Ovary (tissue), 9 donors: ENCODE measurements around the gene UBQLN1. TPM values are rescaled to one million over a fixed set of nuclear protein-coding genes. Genes with fewer than 3 reads are reported as not detected.
"Not testable (repeated sequence)": the region's sequence is repeated elsewhere in the genome, so short reads cannot be mapped to it uniquely, and the experiment has no call there.

Experiments used
- DNase-seq, 5 donors: peaks; one replicate each; pipeline ENCODE4 v3.0.0-alpha.2; 2019 to 2020
- H3K27ac ChIP-seq, 2 donors: fragments of 200-600 bp; one replicate each; pipeline versions ENCODE4 v1.5.1 to v1.8.0; 2019 to 2022
- H3K27me3 ChIP-seq: fragments of 200-600 bp; one replicate; pipeline ENCODE4 v1.8.0; 2022
- H3K36me3 ChIP-seq: fragments of 200-600 bp; sonication (generic); one replicate; pipeline ENCODE4 v1.5.1; 2019
- H3K4me1 ChIP-seq: one replicate; pipeline ENCODE4 v1.8.1; 2013; ENCODE audit warnings: mild to moderate bottlenecking, moderate library complexity; ENCODE audit not compliant: insufficient read depth
- H3K4me3 ChIP-seq: fragments of 200-600 bp; sonication (generic); one replicate; pipeline ENCODE4 v1.5.1; 2017
- H3K9me3 ChIP-seq, 2 donors: fragments of 200-600 bp in 1 of 2; sonication (generic) in 1 of 2; one replicate each; pipeline versions ENCODE4 v1.5.1 to v1.8.1; 2013 to 2019; ENCODE audit warnings: mild to moderate bottlenecking in 1 of 2, moderate library complexity in 1 of 2
- EP300 ChIP-seq: sonication (generic); formaldehyde crosslinking; IDR thresholded peaks from one replicate; pipeline ENCODE4 v1.6.1; 2017; ENCODE audit warnings: antibody characterized with exemption
- POLR2A ChIP-seq: fragments of 450-650 bp; IDR thresholded peaks from one replicate; pipeline ENCODE4 v1.6.1; 2017; ENCODE audit warnings: antibody characterized with exemption, mild to moderate bottlenecking, moderate library complexity
- WGBS, 3 donors: extraction: QIAGEN DNeasy Blood & Tissue Kit in 1 of 3; methylation state at CpG; one replicate each; pipeline versions ENCODE4 v1.1.5 to v1.1.7; 2013 to 2017; 5-methylcytosine and 5-hydroxymethylcytosine counted together
- intact Hi-C, 4 donors: fragments of 100-400 bp; cut with DNase I; formaldehyde crosslinking; loops; one replicate each; pipeline versions ENCODE4 v1.11.0 to v1.15.1; 2022 to 2023
- polyA plus RNA-seq, 2 donors: library from polyadenylated mRNA; stranded (reverse); fragments of 200-250 nt in 1 of 2; fragments of 350-450 nt in 1 of 2; fragmentation: Illumina TruSeq in 1 of 2; extraction: RNeasy Lipid Tissue Mini Kit (QIAGEN cat#74804) in 1 of 2; gene quantifications; one replicate each; pipeline ENCODE4 v1.2.3, GENCODE V29; 2013 to 2014
- total RNA-seq, 7 donors: library from RNA; depleted of rRNA in 2 of 7; stranded (reverse); fragments of >200 nt in 2 of 7; fragmentation: NEBNext Ultra II Directional in 3 of 7; extraction: Animal tissue kit (Norgen Biotek cat#: 25700) in 3 of 7; gene quantifications; one replicate each; pipeline versions ENCODE4 v1.1.0 to v1.2.4, GENCODE V29; 2016 to 2023
- TF ChIP-seq, protein P1 (sequence below), 3 donors: fragments of 450-650 bp in 2 of 3; fragments of 200-600 bp in 1 of 3; IDR thresholded peaks; one replicate each; pipeline versions ENCODE4 v1.5.1 to v1.8.0; 2016 to 2022; ENCODE audit warnings: antibody characterized with exemption in 3 of 3, mild to moderate bottlenecking in 1 of 3
- donor health status: DM: no; HTN: no; CAD: no; lungs with moderate emphysema.
- donor health status: DM: no; HTN: no; CAD: no.
- donor health status: Bipolar disorder and iron deficiency.
- donor health status: DM: yes; HTN: yes; CAD: no.
- donor health status: DM: no; HTN: no; CAD: no.
- donor health status: DM: yes; HTN: yes; CAD: no.

The UBQLN1 gene
- total and polyA plus RNA-seq, 9 donors: 28.2 to 105 (median 82.3) TPM

- intact Hi-C loops: no loop called here
- 93 to 97% (median 96%) methylated on average over 4 of the region's 4 CpGs for WGBS, 3 donors
Observed at GRCh38 chr9:83733739-83734138, 26.0 kb upstream of the UBQLN1 start.

DNA sequence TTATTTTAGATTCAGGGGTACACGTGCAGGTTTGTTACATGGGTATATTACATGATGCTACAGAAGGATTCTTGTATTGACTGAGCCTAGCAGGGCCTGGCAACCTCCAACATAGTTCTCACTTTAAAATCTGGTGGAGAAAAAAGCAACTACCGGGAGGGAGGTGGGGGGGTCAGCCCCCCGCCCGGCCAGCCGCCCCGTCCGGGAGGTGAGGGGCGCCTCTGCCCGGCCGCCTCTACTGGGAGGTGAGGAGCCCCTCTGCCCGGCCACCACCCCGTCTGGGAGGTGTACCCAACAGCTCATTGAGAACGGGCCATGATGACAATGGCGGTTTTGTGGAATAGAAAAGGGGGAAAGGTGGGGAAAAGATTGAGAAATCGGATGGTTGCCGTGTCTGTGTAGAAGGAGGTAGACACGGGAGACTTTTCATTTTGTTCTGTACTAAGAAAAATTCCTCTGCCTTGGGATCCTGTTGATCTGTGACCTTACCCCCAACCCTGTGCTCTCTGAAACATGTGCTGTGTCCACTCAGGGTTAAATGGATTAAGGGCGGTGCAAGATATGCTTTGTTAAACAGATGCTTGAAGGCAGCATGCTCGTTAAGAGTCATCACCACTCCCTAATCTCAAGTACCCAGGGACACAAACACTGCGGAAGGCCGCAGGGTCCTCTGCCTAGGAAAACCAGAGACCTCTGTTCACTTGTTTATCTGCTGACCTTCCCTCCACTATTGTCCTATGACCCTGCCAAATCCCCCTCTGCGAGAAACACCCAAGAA, 21.0 kb upstream of the UBQLN1 start:
- H3K27me3 ChIP-seq, H3K36me3 ChIP-seq, H3K27ac ChIP-seq, intact Hi-C loops, H3K4me3 ChIP-seq, H3K4me1 ChIP-seq, H3K9me3 ChIP-seq, DNase-seq: not testable (repeated sequence)
- 89 to 91% (median 90%) methylated on average over 18 of the region's 22 CpGs for WGBS, 3 donors

More at GRCh38 chr9:83733739-83734138, 26.0 kb upstream of the UBQLN1 start:
- TF ChIP-seq EP300: no peak
- TF ChIP-seq, protein P1, sequence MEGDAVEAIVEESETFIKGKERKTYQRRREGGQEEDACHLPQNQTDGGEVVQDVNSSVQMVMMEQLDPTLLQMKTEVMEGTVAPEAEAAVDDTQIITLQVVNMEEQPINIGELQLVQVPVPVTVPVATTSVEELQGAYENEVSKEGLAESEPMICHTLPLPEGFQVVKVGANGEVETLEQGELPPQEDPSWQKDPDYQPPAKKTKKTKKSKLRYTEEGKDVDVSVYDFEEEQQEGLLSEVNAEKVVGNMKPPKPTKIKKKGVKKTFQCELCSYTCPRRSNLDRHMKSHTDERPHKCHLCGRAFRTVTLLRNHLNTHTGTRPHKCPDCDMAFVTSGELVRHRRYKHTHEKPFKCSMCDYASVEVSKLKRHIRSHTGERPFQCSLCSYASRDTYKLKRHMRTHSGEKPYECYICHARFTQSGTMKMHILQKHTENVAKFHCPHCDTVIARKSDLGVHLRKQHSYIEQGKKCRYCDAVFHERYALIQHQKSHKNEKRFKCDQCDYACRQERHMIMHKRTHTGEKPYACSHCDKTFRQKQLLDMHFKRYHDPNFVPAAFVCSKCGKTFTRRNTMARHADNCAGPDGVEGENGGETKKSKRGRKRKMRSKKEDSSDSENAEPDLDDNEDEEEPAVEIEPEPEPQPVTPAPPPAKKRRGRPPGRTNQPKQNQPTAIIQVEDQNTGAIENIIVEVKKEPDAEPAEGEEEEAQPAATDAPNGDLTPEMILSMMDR (IDR thresholded peaks at IDR 0.05): no peak
- no peak for TF ChIP-seq POLR2A
- H3K27ac ChIP-seq: no peak overlapping the region
- no peaks in the 10 kb centered on the region for H3K36me3 ChIP-seq
- H3K4me1 ChIP-seq: no peaks in the 10 kb centered on the region
- H3K4me3 ChIP-seq: no peak overlapping the region
- H3K27me3 ChIP-seq: no peaks in the 10 kb centered on the region
- H3K9me3 ChIP-seq: no peaks in the 10 kb centered on the region
- DNase-seq: no peak

DNA sequence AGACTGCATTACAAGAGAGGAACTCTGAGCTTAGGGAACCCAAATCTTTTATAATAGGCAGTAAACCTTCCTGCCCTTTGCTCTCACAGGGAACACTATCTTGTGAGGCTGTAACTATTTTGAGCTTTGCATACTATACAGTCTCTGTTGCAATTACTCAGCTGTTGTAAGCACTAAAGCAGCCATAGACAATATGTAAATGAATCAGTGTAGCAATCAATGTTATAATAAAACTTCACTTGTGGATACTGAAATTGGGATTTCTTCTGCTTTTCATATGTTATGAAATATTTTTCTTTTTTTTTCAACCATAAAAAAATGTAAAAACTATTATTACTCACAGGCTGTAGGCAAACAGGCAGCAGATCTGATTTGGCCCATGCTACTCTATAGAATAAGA, 16.7 kb upstream of the UBQLN1 start:
- TF ChIP-seq, protein P1 (IDR thresholded peaks at IDR 0.05): no peak
- intact Hi-C loops: no loop called here

GRCh38 chr9:83722726-83723495, 15.2 kb upstream of the UBQLN1 start:
- Histone ChIP-seq H3K36me3 (no peaks in the 10 kb centered on the region), H3K4me1 (no peaks in the 10 kb centered on the region), H3K27ac (no peak overlapping the region), H3K9me3 (no peaks in the 10 kb centered on the region), H3K4me3 (no peak overlapping the region), H3K27me3 (no peaks in the 10 kb centered on the region)
- no peak for TF ChIP-seq POLR2A
- TF ChIP-seq EP300: no peak
- TF ChIP-seq, protein P1 (IDR thresholded peaks at IDR 0.05): no peak
- WGBS, 3 donors: 59 to 81% (median 73%) methylated on average over 2 of the region's 2 CpGs
- intact Hi-C loops: no loop called here
- DNase-seq: no peak

More for the DNA sequence above, 16.7 kb upstream of the UBQLN1 start:
- H3K27ac ChIP-seq: no peak overlapping the region
- no peak overlapping the region for H3K4me3 ChIP-seq
- H3K36me3 ChIP-seq: no peaks in the 10 kb centered on the region
- no peaks in the 10 kb centered on the region for H3K27me3 ChIP-seq
- DNase-seq: no peak
- H3K4me1 ChIP-seq: no peaks in the 10 kb centered on the region
- no peaks in the 10 kb centered on the region for H3K9me3 ChIP-seq

DNA sequence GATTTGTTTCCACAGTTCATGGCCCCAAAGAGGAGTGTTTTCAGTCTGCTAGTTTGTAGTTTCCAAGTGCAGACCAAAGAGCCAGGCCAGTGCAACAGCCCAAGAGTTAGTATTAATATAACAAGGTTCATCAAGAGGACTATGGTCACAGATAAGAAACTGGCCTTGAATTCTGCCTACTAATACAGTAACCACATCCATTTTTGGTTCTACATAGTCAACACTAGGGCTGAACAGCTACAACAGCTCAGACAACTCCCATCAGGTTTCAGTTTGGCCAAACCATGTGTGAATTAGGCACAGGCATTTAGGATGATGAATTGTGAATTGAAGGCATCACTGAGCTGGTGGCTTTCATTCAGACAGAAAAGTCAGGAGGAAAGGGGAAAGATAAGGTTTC, 13.8 kb upstream of the UBQLN1 start:
- Histone ChIP-seq H3K9me3 (no peaks in the 10 kb centered on the region), H3K4me3 (no peak overlapping the region), H3K27me3 (no peaks in the 10 kb centered on the region), H3K36me3 (no peaks in the 10 kb centered on the region), H3K4me1 (no peaks in the 10 kb centered on the region), H3K27ac (no peak overlapping the region)
- TF ChIP-seq POLR2A (no peak), EP300 (no peak)
- TF ChIP-seq, protein P1 (IDR thresholded peaks at IDR 0.05): no peak
- DNase-seq: no peak
- intact Hi-C loops: no loop called here
